Natural killer cell (primary cell): Measurements from ENCODE around the gene EZR. TPM values are rescaled to one million over a fixed set of nuclear protein-coding genes. Genes with fewer than 3 reads are reported as not detected.

Source experiments
- ATAC-seq, 3 donors: fragments of 150-1000 bp in 2 of 3; fragments of 200-7000 bp in 1 of 3; cut with Tn5 transposase; 1 replicate in 1 of 3; 2 replicates in 2 of 3; pipeline ENCODE4 v1.10.0; 2021; ENCODE audit warnings: mild to moderate bottlenecking in 2 of 3, moderate library complexity in 2 of 3
- DNase-seq, 2 donors: peaks; one replicate each; pipeline versions ENCODE4 v3.0.0 to v3.0.0-alpha.2; 2013 to 2021; ENCODE audit warnings: mixed read lengths in 1 of 2
- H3K27ac ChIP-seq: one replicate; pipeline ENCODE4 v1.5.1; 2013; ENCODE audit warnings: mild to moderate bottlenecking, low read length
- H3K27me3 ChIP-seq: one replicate; pipeline ENCODE4 v1.6.1; 2013; ENCODE audit warnings: low read length; ENCODE audit not compliant: control insufficient read depth, insufficient read depth
- H3K36me3 ChIP-seq: one replicate; pipeline ENCODE4 v1.6.1; 2013; ENCODE audit warnings: low read length; ENCODE audit not compliant: control insufficient read depth, insufficient read depth
- H3K4me1 ChIP-seq: one replicate; pipeline ENCODE4 v1.6.1; 2013; ENCODE audit warnings: low read length; ENCODE audit not compliant: control insufficient read depth, insufficient read depth
- H3K4me3 ChIP-seq: one replicate; pipeline ENCODE4 v1.5.1; 2013; ENCODE audit warnings: low read length
- H3K9me3 ChIP-seq: one replicate; pipeline ENCODE4 v1.6.1; 2013; ENCODE audit warnings: low read length; ENCODE audit not compliant: control insufficient read depth, insufficient read depth
- H3K27ac Mint-ChIP-seq, 2 donors: one replicate each; pipeline ENCODE4 v1.8.0; 2022; ENCODE audit warnings: mild to moderate bottlenecking in 2 of 2, mixed read lengths in 2 of 2, moderate library complexity in 1 of 2
- H3K27me3 Mint-ChIP-seq, 2 donors: one replicate each; pipeline ENCODE4 v1.8.0; 2022; ENCODE audit warnings: low read depth in 2 of 2, mixed read lengths in 2 of 2
- H3K36me3 Mint-ChIP-seq: one replicate; pipeline ENCODE4 v1.8.0; 2022; ENCODE audit warnings: mixed read lengths
- H3K4me1 Mint-ChIP-seq, 2 donors: one replicate each; pipeline ENCODE4 v1.8.0; 2022; ENCODE audit warnings: mixed read lengths in 2 of 2
- H3K4me3 Mint-ChIP-seq: one replicate; pipeline ENCODE4 v1.8.0; 2022; ENCODE audit warnings: mild to moderate bottlenecking, moderate library complexity, mixed read lengths
- H3K9me3 Mint-ChIP-seq, 2 donors: one replicate each; pipeline ENCODE4 v1.8.0; 2022; ENCODE audit warnings: mixed read lengths in 2 of 2
- CTCF ChIP-seq: fragments of 200-600 bp; IDR thresholded peaks from one replicate; pipeline ENCODE4 v1.8.0; 2022; ENCODE audit warnings: antibody characterized with exemption
- WGBS: methylation state at CpG from one replicate; pipeline ENCODE4 v1.1.7; 2013; ENCODE audit warnings: missing lambda C conversion rate; ENCODE audit not compliant: insufficient coverage; 5-methylcytosine and 5-hydroxymethylcytosine counted together
- intact Hi-C: fragments of 100-400 bp; cut with micrococcal nuclease; formaldehyde crosslinking; loops from one replicate; pipeline ENCODE4 v1.14.2; 2022
- total RNA-seq, 4 donors: library from RNA; stranded (reverse); fragments of 120-200 nt in 1 of 4; gene quantifications; one replicate each; pipeline versions ENCODE4 v1.2.3 to v1.2.4, GENCODE V29; 2013 to 2022

Gene EZR
- total RNA-seq, 3 donors from 2014 or later (not counting 1 experiment from before 2014, with no cell fraction given), result 119 to 157 (median 133) TPM

- Histone ChIP-seq H3K27me3 (no peaks in the 10 kb centered on the region), H3K36me3 (no peaks in the 10 kb centered on the region), H3K9me3 (no peaks in the 10 kb centered on the region), H3K27ac (peak overlapping the region; percentile 97), H3K4me3 (no peak overlapping the region), H3K4me1 (peaks cover 63% of the 10 kb centered on the region)
- DNase-seq, result no peak
- Mint-ChIP-seq H3K4me1 (peaks cover 28 to 34% of the 10 kb centered on the region in 2 donors), H3K27ac (no peak overlapping the region), H3K36me3 (no peaks in the 10 kb centered on the region), H3K27me3 (no peaks in the 10 kb centered on the region), H3K4me3 (no peak overlapping the region), H3K9me3 (no peaks in the 10 kb centered on the region)
- intact Hi-C loops, result loop anchor here (1.0 to 5.0 kb wide), 7 partner anchors 19 to 683 kb away; partner anchors contain the start of genes GTF2H5, SERAC1 and SYTL3
- TF ChIP-seq CTCF, result no peak
- no peak for ATAC-seq
Measured at GRCh38 chr6:158850807-158851115, 31.6 kb upstream of the EZR start.

- H3K4me1 Mint-ChIP-seq, result peaks cover 28 to 34% of the 10 kb centered on the region in 2 donors
- no peaks in the 10 kb centered on the region for H3K27me3 Mint-ChIP-seq
- peak overlapping the region; percentile 85 for H3K4me3 Mint-ChIP-seq
- peak overlapping the region; percentile 97 for H3K27ac ChIP-seq
- H3K36me3 Mint-ChIP-seq, result no peaks in the 10 kb centered on the region
- no peaks in the 10 kb centered on the region for H3K9me3 Mint-ChIP-seq
- H3K4me3 ChIP-seq, result no peak overlapping the region
- TF ChIP-seq CTCF, result no peak
- no peak overlapping the region for H3K27ac Mint-ChIP-seq
- peaks cover 57% of the 10 kb centered on the region for H3K4me1 ChIP-seq
- no peaks in the 10 kb centered on the region for H3K9me3 ChIP-seq
- H3K27me3 ChIP-seq, result no peaks in the 10 kb centered on the region
- ATAC-seq (peak; percentile 57 to 82 (median 76)), DNase-seq (peak; percentile 46 to 85)
- intact Hi-C loops, result loop anchor here (1.0 to 5.0 kb wide), 7 partner anchors 19 to 683 kb away; partner anchors contain the start of genes GTF2H5, SERAC1 and SYTL3
- H3K36me3 ChIP-seq, result no peaks in the 10 kb centered on the region
- 39% methylated on average over 9 of the region's 9 CpGs for WGBS
Measured at GRCh38 chr6:158849899-158850806, 31.0 kb upstream of the EZR start.

- Histone ChIP-seq H3K4me3 (no peak overlapping the region), H3K36me3 (no peaks in the 10 kb centered on the region), H3K4me1 (peaks cover 41% of the 10 kb centered on the region), H3K27me3 (no peaks in the 10 kb centered on the region), H3K27ac (no peak overlapping the region), H3K9me3 (no peaks in the 10 kb centered on the region)
- DNase-seq, result no peak
- Mint-ChIP-seq H3K9me3 (no peaks in the 10 kb centered on the region), H3K36me3 (no peaks in the 10 kb centered on the region), H3K27ac (no peak overlapping the region), H3K27me3 (no peaks in the 10 kb centered on the region), H3K4me1 (peaks cover 28 to 34% of the 10 kb centered on the region in 2 donors), H3K4me3 (peak overlapping the region; percentile 33)
- peak in 1 of 3 donors; percentile 10 for ATAC-seq
- intact Hi-C loops, result no loop called here
- WGBS, result 56% methylated on average over 7 of the region's 7 CpGs
- no peak for TF ChIP-seq CTCF
Measured at GRCh38 chr6:158848490-158848895, 29.3 kb upstream of the EZR start.
